Transverse colon (tissue), 4 donors: ENCODE measurements around the gene TRIM29.

Experiments used
- CTCF ChIP-seq, 5 experiments: fragments of 200-600 bp in 3 of 5; fragments of 450-650 bp in 2 of 5; sonication (generic) in 3 of 5; IDR thresholded peaks; 1 replicate in 2 of 5; 2 replicates in 3 of 5; pipeline ENCODE4 v1.5.1; 2016 to 2017; ENCODE audit warnings: antibody characterized with exemption in 5 of 5, inconsistent platforms in 3 of 5, mild to moderate bottlenecking in 2 of 5, moderate library complexity in 1 of 5
- EP300 ChIP-seq: sonication (generic); formaldehyde crosslinking; IDR thresholded peaks from one replicate; pipeline ENCODE4 v1.6.1; 2017; ENCODE audit warnings: antibody characterized with exemption, low read depth
- POLR2A ChIP-seq: fragments of 450-650 bp; IDR thresholded peaks from one replicate; pipeline ENCODE4 v1.6.1; 2016; ENCODE audit warnings: antibody characterized with exemption, mild to moderate bottlenecking, moderate library complexity
- POLR2AphosphoS5 ChIP-seq, 3 donors: sonication (generic); formaldehyde crosslinking; IDR thresholded peaks; one replicate each; pipeline ENCODE4 v1.6.1; 2016; ENCODE audit warnings: antibody characterized with exemption in 3 of 3

- TF ChIP-seq POLR2A: no peak
- no peak for TF ChIP-seq CTCF (IDR thresholded peaks at IDR 0.05)
- no peak for TF ChIP-seq POLR2AphosphoS5 (IDR thresholded peaks at IDR 0.05)
- no peak for TF ChIP-seq EP300
These were observed 40.7 kb upstream of the TRIM29 start for GRCh38 chr11:120178561-120179056.
